Progenitor cell of endocrine pancreas (in vitro differentiated cells): ENCODE results near the gene PCDH15. TPM values are rescaled to one million over a fixed set of nuclear protein-coding genes. Genes with fewer than 3 reads are reported as not detected.

Source experiments
- DNase-seq: peaks from one replicate; pipeline ENCODE4 v3.0.0; 2021; ENCODE audit warnings: low spot score; ENCODE audit not compliant: unreplicated experiment
- H3K27ac Mint-ChIP-seq: 2 replicates; pipeline ENCODE4 v1.8.0; 2021; ENCODE audit warnings: mild to moderate bottlenecking, moderate library complexity, mixed read lengths
- H3K27me3 Mint-ChIP-seq: 2 replicates; pipeline ENCODE4 v1.8.0; 2021; ENCODE audit warnings: mixed read lengths
- H3K36me3 Mint-ChIP-seq: 2 replicates; pipeline ENCODE4 v1.8.0; 2022; ENCODE audit warnings: mixed read lengths; ENCODE audit not compliant: insufficient read depth
- H3K4me1 Mint-ChIP-seq: 2 replicates; pipeline ENCODE4 v1.8.0; 2021; ENCODE audit warnings: low read depth, mixed read lengths
- H3K4me3 Mint-ChIP-seq: 2 replicates; pipeline ENCODE4 v1.8.0; 2021; ENCODE audit warnings: low read depth, mild to moderate bottlenecking, moderate library complexity, mixed read lengths
- H3K9me3 Mint-ChIP-seq: 2 replicates; pipeline ENCODE4 v1.8.0; 2021; ENCODE audit warnings: low read depth, mixed read lengths
- total RNA-seq: library from RNA; stranded (reverse); gene quantifications from 2 replicates; pipeline ENCODE4 v1.2.1, GENCODE V29; 2021
- TF ChIP-seq, protein P1 (sequence below): fragments of 200-600 bp; sonication (generic); IDR thresholded peaks from one replicate; pipeline ENCODE4 v1.5.0; 2021; ENCODE audit warnings: antibody characterized with exemption, mild to moderate bottlenecking; ENCODE audit not compliant: unreplicated experiment

The PCDH15 gene
- total RNA-seq, 1 donor from 2014 or later: 0.14 TPM

DNA sequence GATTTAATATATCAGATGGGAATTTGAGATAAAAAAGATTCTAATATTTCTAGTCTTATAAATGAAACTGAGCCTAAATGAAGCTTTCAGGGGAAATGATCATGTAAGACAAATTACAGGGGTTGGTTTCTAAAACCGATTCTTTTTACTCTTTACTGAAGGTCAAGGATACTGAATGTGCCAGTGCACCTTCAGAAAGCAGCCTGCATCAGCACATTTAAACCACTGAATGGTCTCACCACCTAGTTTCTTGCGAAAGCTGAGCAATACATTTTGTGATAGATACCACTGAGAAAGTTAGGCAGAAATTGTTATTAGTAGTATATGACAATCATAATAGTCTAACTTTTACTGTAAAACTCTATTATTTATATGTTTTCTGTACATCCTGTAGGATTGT is 180.7 kb downstream of the PCDH15 start:
- Mint-ChIP-seq H3K4me1 (no peaks in the 10 kb centered on the region), H3K36me3 (no peaks in the 10 kb centered on the region), H3K9me3 (peaks cover under 1% of the 10 kb centered on the region), H3K4me3 (no peak overlapping the region), H3K27ac (no peak overlapping the region), H3K27me3 (no peaks in the 10 kb centered on the region)
- DNase-seq: no peak
- TF ChIP-seq, protein P1, sequence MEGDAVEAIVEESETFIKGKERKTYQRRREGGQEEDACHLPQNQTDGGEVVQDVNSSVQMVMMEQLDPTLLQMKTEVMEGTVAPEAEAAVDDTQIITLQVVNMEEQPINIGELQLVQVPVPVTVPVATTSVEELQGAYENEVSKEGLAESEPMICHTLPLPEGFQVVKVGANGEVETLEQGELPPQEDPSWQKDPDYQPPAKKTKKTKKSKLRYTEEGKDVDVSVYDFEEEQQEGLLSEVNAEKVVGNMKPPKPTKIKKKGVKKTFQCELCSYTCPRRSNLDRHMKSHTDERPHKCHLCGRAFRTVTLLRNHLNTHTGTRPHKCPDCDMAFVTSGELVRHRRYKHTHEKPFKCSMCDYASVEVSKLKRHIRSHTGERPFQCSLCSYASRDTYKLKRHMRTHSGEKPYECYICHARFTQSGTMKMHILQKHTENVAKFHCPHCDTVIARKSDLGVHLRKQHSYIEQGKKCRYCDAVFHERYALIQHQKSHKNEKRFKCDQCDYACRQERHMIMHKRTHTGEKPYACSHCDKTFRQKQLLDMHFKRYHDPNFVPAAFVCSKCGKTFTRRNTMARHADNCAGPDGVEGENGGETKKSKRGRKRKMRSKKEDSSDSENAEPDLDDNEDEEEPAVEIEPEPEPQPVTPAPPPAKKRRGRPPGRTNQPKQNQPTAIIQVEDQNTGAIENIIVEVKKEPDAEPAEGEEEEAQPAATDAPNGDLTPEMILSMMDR: no peak

DNA sequence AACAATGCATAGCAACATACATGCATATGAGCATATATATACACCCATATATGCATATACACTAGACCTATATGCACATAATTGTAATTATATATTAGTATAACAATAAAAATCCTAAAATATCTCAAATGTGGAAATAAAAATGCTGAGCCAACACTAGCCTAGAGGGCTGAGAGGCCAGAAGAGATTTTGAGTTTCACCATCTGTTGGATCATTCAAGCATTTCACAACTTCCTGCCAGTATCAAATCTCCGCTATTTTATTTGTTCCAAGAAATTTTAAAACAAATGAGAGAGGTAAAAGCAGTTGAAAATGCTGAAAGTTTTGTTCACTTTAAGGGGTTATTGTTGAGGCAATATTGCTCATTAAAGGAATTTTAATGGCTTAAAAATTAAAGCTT is 187.0 kb downstream of the PCDH15 start:
- H3K9me3 Mint-ChIP-seq: no peaks in the 10 kb centered on the region
- H3K4me1 Mint-ChIP-seq: no peaks in the 10 kb centered on the region
- no peak overlapping the region for H3K27ac Mint-ChIP-seq
- TF ChIP-seq, protein P1: no peak
- no peak overlapping the region for H3K4me3 Mint-ChIP-seq
- DNase-seq: no peak
- H3K36me3 Mint-ChIP-seq: no peaks in the 10 kb centered on the region
- H3K27me3 Mint-ChIP-seq: no peaks in the 10 kb centered on the region

DNA sequence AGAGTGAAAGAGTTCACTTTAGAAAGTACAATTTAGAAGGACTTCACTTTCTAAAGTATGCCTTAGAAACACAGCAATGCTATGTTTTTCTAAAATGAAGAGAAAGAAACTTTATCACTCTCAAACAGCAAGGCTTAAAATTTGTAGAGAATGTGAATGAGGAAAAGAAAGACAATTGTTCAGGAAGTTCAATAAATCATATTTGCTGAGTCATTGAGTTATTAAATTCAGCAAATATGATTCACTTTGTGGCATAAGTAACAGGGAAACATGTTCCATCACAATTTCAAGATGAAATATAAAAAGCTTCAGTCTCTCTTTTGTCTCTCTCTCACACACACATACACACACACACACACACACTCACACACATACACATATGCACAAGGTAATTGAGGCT is 187.9 kb downstream of the PCDH15 start:
- no peak for DNase-seq
- H3K27ac Mint-ChIP-seq: no peak overlapping the region

DNA sequence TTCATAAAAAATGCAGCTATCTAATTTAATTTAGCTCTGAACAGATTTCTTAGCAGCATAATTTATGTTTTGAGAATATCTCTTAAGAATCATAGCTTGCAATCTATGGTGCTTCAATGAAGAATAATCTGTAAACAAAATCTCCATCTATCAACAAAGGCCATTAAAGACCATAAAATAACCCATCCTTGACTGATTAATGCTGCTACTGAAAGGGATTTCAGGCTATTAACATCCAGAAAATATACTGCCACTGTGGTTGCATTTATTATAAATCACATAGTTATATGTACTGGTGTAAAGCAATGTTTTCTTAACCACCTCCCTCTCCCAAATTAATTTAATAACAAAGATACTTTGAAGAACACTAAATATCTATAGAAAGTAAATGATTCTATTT is 191.6 kb downstream of the PCDH15 start:
- TF ChIP-seq, protein P1: no peak
- H3K27me3 Mint-ChIP-seq: no peaks in the 10 kb centered on the region
- H3K36me3 Mint-ChIP-seq: no peaks in the 10 kb centered on the region
- no peaks in the 10 kb centered on the region for H3K4me1 Mint-ChIP-seq
- H3K9me3 Mint-ChIP-seq: no peaks in the 10 kb centered on the region
- H3K27ac Mint-ChIP-seq: no peak overlapping the region
- no peak overlapping the region for H3K4me3 Mint-ChIP-seq
- DNase-seq: no peak

More for the DNA sequence above, 187.9 kb downstream of the PCDH15 start:
- H3K36me3 Mint-ChIP-seq: no peaks in the 10 kb centered on the region
- no peaks in the 10 kb centered on the region for H3K27me3 Mint-ChIP-seq
- H3K9me3 Mint-ChIP-seq: no peaks in the 10 kb centered on the region
- no peak overlapping the region for H3K4me3 Mint-ChIP-seq
- H3K4me1 Mint-ChIP-seq: no peaks in the 10 kb centered on the region
- TF ChIP-seq, protein P1: no peak

DNA sequence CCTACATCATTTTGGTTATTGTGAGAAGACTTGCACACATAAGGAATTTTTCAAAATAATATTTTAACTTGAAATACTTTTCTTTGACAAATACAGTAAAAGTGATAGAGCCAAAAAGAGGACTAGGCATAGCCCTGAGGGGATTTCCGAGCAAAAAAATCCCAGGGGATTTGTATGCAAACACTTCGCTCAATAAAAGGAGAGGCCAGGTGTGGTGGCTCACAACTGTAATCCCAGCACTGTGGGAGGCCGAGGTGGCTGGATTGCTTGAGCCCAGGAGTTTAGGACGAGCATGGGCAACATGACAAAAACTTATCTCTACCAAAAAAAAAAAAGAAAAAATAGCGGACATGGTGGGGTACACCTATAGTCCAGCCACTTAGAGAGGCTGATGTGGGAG is 193.0 kb downstream of the PCDH15 start:
- Mint-ChIP-seq H3K4me1 (no peaks in the 10 kb centered on the region), H3K4me3 (no peak overlapping the region), H3K9me3 (no peaks in the 10 kb centered on the region), H3K36me3 (no peaks in the 10 kb centered on the region), H3K27ac (no peak overlapping the region), H3K27me3 (no peaks in the 10 kb centered on the region)
- TF ChIP-seq, protein P1: no peak
- no peak for DNase-seq

DNA sequence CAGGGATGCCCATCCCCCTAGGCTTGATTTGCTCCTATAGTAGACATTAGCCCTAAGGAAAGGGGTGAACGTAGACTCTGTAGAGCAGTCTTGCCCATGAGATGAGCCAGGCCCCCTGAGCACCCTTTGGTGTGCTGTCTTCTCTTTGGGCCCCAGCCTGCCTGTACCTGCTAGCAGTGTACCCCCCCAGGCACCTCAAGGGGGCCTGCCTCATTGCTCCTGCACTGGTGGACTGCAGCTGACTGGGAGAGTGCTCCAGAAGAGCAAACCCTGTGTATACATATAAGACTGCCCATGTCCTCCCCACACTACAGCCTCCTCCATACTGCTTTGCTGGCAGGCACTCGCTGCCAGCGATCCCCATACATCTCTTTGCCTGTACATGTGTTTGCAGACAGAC is 206.7 kb downstream of the PCDH15 start:
- no peak for DNase-seq
- Mint-ChIP-seq H3K27ac (no peak overlapping the region), H3K4me3 (no peak overlapping the region), H3K27me3 (no peaks in the 10 kb centered on the region), H3K36me3 (no peaks in the 10 kb centered on the region), H3K4me1 (no peaks in the 10 kb centered on the region), H3K9me3 (peaks cover 10% of the 10 kb centered on the region)
- TF ChIP-seq, protein P1: no peak
